ENCODE measurements around the gene F10.
"Not testable (repeated sequence)": the region's sequence is repeated elsewhere in the genome, so short reads cannot be mapped to it uniquely, and the experiment has no call there.

F10 gene

DNA sequence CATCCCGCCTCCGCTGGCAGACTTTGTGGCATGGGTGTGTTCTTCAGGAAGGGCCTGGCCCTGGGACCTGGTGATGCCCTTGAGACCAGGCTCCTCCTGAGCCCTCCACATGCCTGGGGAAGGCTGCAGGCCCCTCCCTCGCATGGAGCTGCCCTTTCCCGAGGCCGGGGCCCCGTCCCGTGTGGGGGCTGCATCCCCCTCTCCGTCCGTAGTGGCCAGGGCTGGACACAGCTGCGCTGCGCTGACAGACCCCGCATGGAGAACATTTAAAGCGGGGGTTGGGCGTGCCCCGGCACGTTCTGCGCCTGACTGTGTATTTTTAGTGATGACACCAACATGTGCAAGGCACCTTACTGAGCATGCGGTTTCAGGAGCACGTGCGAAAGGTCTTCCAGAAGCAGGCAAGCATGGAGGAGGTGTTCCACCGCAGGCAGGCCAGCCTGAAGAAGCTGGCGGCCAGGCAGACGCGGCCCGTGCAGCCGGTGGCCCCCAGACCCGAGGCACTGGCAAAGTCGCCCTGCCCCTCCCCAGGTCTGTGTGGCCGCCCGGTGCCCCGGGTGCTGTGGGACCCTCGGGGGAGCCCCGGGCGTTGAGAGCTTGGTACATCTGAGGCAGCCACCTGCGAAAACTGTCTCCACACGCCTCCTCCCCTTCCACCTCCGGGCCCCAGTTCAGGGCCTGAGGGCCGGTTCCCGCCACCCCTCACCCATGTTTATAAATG lies 45.8 kb upstream of the F10 start:
- DNase-seq (ENCODE audit: extremely low read depth, insufficient read length): no peak
- Histone ChIP-seq H3K27me3 (replicated peaks; ENCODE audit: control insufficient read depth, insufficient read depth, low read length) (no peaks in the 10 kb centered on the region), H3K36me3 (ENCODE audit: control insufficient read depth, insufficient read depth, low read length) (no peaks in the 10 kb centered on the region), H3K4me3 (replicated peaks; ENCODE audit: low read depth, low read length) (no peak overlapping the region)
- TF ChIP-seq, protein P1, sequence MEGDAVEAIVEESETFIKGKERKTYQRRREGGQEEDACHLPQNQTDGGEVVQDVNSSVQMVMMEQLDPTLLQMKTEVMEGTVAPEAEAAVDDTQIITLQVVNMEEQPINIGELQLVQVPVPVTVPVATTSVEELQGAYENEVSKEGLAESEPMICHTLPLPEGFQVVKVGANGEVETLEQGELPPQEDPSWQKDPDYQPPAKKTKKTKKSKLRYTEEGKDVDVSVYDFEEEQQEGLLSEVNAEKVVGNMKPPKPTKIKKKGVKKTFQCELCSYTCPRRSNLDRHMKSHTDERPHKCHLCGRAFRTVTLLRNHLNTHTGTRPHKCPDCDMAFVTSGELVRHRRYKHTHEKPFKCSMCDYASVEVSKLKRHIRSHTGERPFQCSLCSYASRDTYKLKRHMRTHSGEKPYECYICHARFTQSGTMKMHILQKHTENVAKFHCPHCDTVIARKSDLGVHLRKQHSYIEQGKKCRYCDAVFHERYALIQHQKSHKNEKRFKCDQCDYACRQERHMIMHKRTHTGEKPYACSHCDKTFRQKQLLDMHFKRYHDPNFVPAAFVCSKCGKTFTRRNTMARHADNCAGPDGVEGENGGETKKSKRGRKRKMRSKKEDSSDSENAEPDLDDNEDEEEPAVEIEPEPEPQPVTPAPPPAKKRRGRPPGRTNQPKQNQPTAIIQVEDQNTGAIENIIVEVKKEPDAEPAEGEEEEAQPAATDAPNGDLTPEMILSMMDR (IDR thresholded peaks at IDR 0.05; ENCODE audit: insufficient read depth, low read length, poor library complexity, severe bottlenecking): no peak

- Histone ChIP-seq H3K27me3 (replicated peaks; ENCODE audit: control insufficient read depth, insufficient read depth, low read length) (no peaks in the 10 kb centered on the region), H3K36me3 (ENCODE audit: control insufficient read depth, insufficient read depth, low read length) (no peaks in the 10 kb centered on the region), H3K4me3 (replicated peaks; ENCODE audit: low read depth, low read length) (no peak overlapping the region)
- TF ChIP-seq, protein P1 (IDR thresholded peaks at IDR 0.05; ENCODE audit: insufficient read depth, low read length, poor library complexity, severe bottlenecking): no peak
- no peak for DNase-seq (ENCODE audit: extremely low read depth, insufficient read length)
These were observed 45.0 kb upstream of the F10 start for GRCh38 chr13:113077566-113077952.

GRCh38 chr13:113077953-113078901 lies 44.4 kb upstream of the F10 start:
- TF ChIP-seq, protein P1 (IDR thresholded peaks at IDR 0.05; ENCODE audit: insufficient read depth, low read length, poor library complexity, severe bottlenecking): no peak
- no peak overlapping the region for H3K4me3 ChIP-seq (replicated peaks; ENCODE audit: low read depth, low read length)
- no peaks in the 10 kb centered on the region for H3K27me3 ChIP-seq (replicated peaks; ENCODE audit: control insufficient read depth, insufficient read depth, low read length)
- no peaks in the 10 kb centered on the region for H3K36me3 ChIP-seq (ENCODE audit: control insufficient read depth, insufficient read depth, low read length)
- no peak for DNase-seq (ENCODE audit: extremely low read depth, insufficient read length)

DNA sequence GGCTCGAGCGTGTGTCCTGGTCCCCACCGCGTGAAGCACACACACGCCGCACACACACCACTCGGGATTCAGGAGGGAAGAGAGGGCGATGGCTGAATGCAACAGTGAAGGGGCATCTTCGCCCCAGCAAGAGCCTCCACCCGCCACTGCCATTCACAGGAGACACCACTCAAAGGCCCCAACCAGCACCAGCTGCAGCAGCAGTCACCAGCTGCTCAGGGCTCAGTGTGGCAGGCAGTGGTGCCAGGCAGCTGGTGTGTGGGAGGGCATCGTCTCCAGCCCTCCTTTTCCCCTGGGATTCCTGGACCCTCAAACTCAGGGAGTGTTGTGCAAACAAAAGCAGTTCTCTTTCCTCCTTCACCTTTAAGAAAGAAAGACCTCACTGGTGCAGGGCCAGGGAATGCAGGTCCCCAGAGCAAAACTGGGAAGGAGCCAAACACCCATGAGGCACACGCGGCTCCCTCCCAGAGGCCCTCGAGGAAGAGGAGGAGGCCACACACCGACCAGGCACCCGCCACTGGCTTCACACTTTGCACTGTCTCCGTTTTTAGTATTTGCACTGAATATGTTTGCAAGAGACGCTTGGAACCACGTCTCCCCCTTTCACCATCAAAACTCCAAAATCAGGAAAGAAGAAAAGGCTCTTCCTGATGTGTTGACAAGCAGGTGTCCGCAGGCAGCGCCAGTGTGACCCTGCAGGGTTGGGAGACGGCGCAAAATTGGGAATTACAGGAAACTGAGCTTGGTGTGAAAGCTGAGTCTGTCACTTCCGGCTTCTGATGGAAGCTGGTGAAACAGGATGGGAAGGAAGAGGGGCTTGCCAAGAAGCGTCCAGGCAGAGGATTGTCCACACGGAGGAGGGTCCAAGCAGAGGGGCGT lies 43.5 kb upstream of the F10 start:
- TF ChIP-seq, protein P1 (IDR thresholded peaks at IDR 0.05; ENCODE audit: insufficient read depth, low read length, poor library complexity, severe bottlenecking): no peak
- Histone ChIP-seq H3K36me3 (ENCODE audit: control insufficient read depth, insufficient read depth, low read length) (no peaks in the 10 kb centered on the region), H3K27me3 (replicated peaks; ENCODE audit: control insufficient read depth, insufficient read depth, low read length) (no peaks in the 10 kb centered on the region)

GRCh38 chr13:113079781-113080080 lies 42.9 kb upstream of the F10 start:
- H3K36me3 ChIP-seq (ENCODE audit: control insufficient read depth, insufficient read depth, low read length); H3K27me3 ChIP-seq (replicated peaks; ENCODE audit: control insufficient read depth, insufficient read depth, low read length); H3K4me3 ChIP-seq (replicated peaks; ENCODE audit: low read depth, low read length); DNase-seq (ENCODE audit: extremely low read depth, insufficient read length): not testable (repeated sequence)

More for the DNA sequence above, 43.5 kb upstream of the F10 start:
- no peak for DNase-seq (ENCODE audit: extremely low read depth, insufficient read length)
- no peak overlapping the region for H3K4me3 ChIP-seq (replicated peaks; ENCODE audit: low read depth, low read length)

Measured in GM06990 (cell line).